H1 (cell line): ENCODE results near the gene CFAP65. TPM values are rescaled to one million over a fixed set of nuclear protein-coding genes. Genes with fewer than 3 reads are reported as not detected.
A peak's percentile ranks its signal among the peaks of the same experiment; 100 is the strongest.

Experiments used
- CTCF ChIA-PET: fragments of 300-600 bp; sonication (Branson Sonifier 250); formaldehyde crosslinking; loops from one replicate; lab custom pipeline; 2021; ENCODE audit not compliant: partially characterized antibody; lab: Charles Lee
- POLR2A ChIA-PET: fragments of 300-600 bp; sonication (Branson Sonifier 250); formaldehyde crosslinking; loops from one replicate; lab custom pipeline; 2021; ENCODE audit warnings: inconsistent platforms; ENCODE audit not compliant: partially characterized antibody; lab: Charles Lee
- DNase-seq, 2 experiments: peaks; one replicate each; pipeline versions ENCODE4 v3.0.0 to v3.0.0-alpha.2; 2010 to 2022; ENCODE audit warnings: low spot score in 2 of 2, low read depth in 1 of 2, mixed read lengths in 1 of 2
- FAIRE-seq: peaks from 2 replicates; lab custom pipeline; 2011; peaks lifted over from hg19 to GRCh38; lab: Jason Lieb, UNC
- H2AFZ ChIP-seq: 2 replicates; pipeline ENCODE4 v1.8.1; 2012; ENCODE audit warnings: low read length, inconsistent platforms
- H2AK5ac ChIP-seq: 2 replicates; pipeline ENCODE4 v1.6.1; 2013; ENCODE audit warnings: low read depth, low read length
- H2BK120ac ChIP-seq: replicated peaks from 2 replicates; pipeline ENCODE3; 2013; ENCODE audit warnings: low read depth, low read length, inconsistent platforms
- H2BK12ac ChIP-seq: 2 replicates; pipeline ENCODE4 v1.6.1; 2013; ENCODE audit warnings: low read depth, low read length
- H2BK15ac ChIP-seq: 2 replicates; pipeline ENCODE4 v1.6.1; 2013; ENCODE audit warnings: low read length
- H2BK20ac ChIP-seq: 2 replicates; pipeline ENCODE4 v1.6.1; 2013; ENCODE audit warnings: low read length
- H2BK5ac ChIP-seq: 2 replicates; pipeline ENCODE4 v1.6.1; 2013; ENCODE audit warnings: low read depth, low read length
- H3K14ac ChIP-seq: 2 replicates; pipeline ENCODE4 v1.6.1; 2013; ENCODE audit warnings: inconsistent platforms; ENCODE audit not compliant: insufficient read length
- H3K18ac ChIP-seq: 2 replicates; pipeline ENCODE4 v1.6.1; 2013; ENCODE audit warnings: low read length; ENCODE audit errors: extremely low read depth
- H3K23ac ChIP-seq: 2 replicates; pipeline ENCODE4 v1.6.1; 2013; ENCODE audit warnings: inconsistent platforms; ENCODE audit not compliant: insufficient read length
- H3K23me2 ChIP-seq: 2 replicates; pipeline ENCODE4 v1.6.1; 2013; ENCODE audit warnings: low read depth, low read length
- H3K27ac ChIP-seq: 2 replicates; pipeline ENCODE4 v1.6.1; 2011; ENCODE audit warnings: low read depth, low read length, inconsistent platforms
- H3K27me3 ChIP-seq, 4 experiments: replicated peaks in 1 of 4; 1 replicate in 1 of 4; 2 replicates in 3 of 4; pipeline versions ENCODE4 v1.6.1 to v1.8.1; 2011 to 2013; ENCODE audit warnings: low read length in 3 of 4, mild to moderate bottlenecking in 3 of 4, inconsistent platforms in 2 of 4, mixed read lengths in 2 of 4, moderate library complexity in 1 of 4; ENCODE audit not compliant: control insufficient read depth in 3 of 4, insufficient read depth in 3 of 4; ENCODE audit errors: extremely low read depth in 1 of 4
- H3K36me3 ChIP-seq, 4 experiments: 2 replicates each; pipeline versions ENCODE4 v1.6.1 to v1.8.1; 2011 to 2013; ENCODE audit warnings: mild to moderate bottlenecking in 4 of 4, low read length in 3 of 4, moderate library complexity in 2 of 4, control low read depth in 1 of 4, inconsistent platforms in 1 of 4; ENCODE audit not compliant: insufficient read depth in 4 of 4, control insufficient read depth in 2 of 4
- H3K4ac ChIP-seq: replicated peaks from 2 replicates; pipeline ENCODE3; 2013; ENCODE audit warnings: low read length, low read depth, mixed read lengths, inconsistent platforms; ENCODE audit not compliant: insufficient read length
- H3K4me1 ChIP-seq, 4 experiments: replicated peaks in 1 of 4; 1 replicate in 1 of 4; 2 replicates in 3 of 4; pipeline versions ENCODE4 v1.6.1 to v1.8.1; 2011 to 2013; ENCODE audit warnings: low read length in 3 of 4, inconsistent platforms in 2 of 4, mixed read lengths in 1 of 4; ENCODE audit not compliant: insufficient read depth in 4 of 4, control insufficient read depth in 3 of 4
- H3K4me2 ChIP-seq, 2 experiments: 2 replicates each; pipeline versions ENCODE4 v1.6.1 to v1.8.1; 2011 to 2013; ENCODE audit warnings: low read depth in 2 of 2, low read length in 2 of 2, control low read depth in 1 of 2, inconsistent platforms in 1 of 2, mild to moderate bottlenecking in 1 of 2; ENCODE audit not compliant: insufficient read depth in 1 of 2
- H3K4me3 ChIP-seq, 4 experiments: fragments of 200-600, 300-600 bp in 1 of 4; sonication (generic), shearing (Covaris generic), sonication (Bioruptor Twin) in 1 of 4; 2 replicates each; pipeline versions ENCODE4 v1.5.1 to v1.8.1; 2011 to 2016; ENCODE audit warnings: low read length in 4 of 4, low read depth in 3 of 4, control low read depth in 2 of 4, inconsistent platforms in 2 of 4, mild to moderate bottlenecking in 2 of 4, mixed read lengths in 1 of 4, moderate library complexity in 1 of 4; ENCODE audit not compliant: insufficient read depth in 2 of 4; ENCODE audit errors: extremely low read depth in 1 of 4
- H3K56ac ChIP-seq: replicated peaks from 2 replicates; pipeline ENCODE3; 2013; ENCODE audit warnings: low read depth, mild to moderate bottlenecking, mixed read lengths, low read length, inconsistent platforms; ENCODE audit not compliant: insufficient read length
- H3K79me1 ChIP-seq: 2 replicates; pipeline ENCODE4 v1.6.1; 2013; ENCODE audit warnings: low read depth, low read length, control low read depth
- H3K79me2 ChIP-seq, 2 experiments: 2 replicates each; pipeline versions ENCODE4 v1.6.1 to v1.8.1; 2012 to 2013; ENCODE audit warnings: low read length in 2 of 2, mild to moderate bottlenecking in 2 of 2, inconsistent platforms in 1 of 2; ENCODE audit not compliant: insufficient read depth in 2 of 2, control insufficient read depth in 1 of 2
- H3K9ac ChIP-seq, 4 experiments: replicated peaks in 1 of 4; 1 replicate in 1 of 4; 2 replicates in 3 of 4; pipeline versions ENCODE4 v1.6.1 to v1.8.1; 2011 to 2013; ENCODE audit warnings: low read depth in 3 of 4, low read length in 3 of 4, control low read depth in 2 of 4, mild to moderate bottlenecking in 2 of 4, moderate library complexity in 2 of 4, inconsistent platforms in 1 of 4; ENCODE audit errors: extremely low read depth in 1 of 4
- H3K9me3 ChIP-seq, 2 experiments: 2 replicates each; pipeline versions ENCODE4 v1.6.1 to v1.8.1; 2012 to 2013; ENCODE audit warnings: mild to moderate bottlenecking in 2 of 2, moderate library complexity in 2 of 2, control low read depth in 1 of 2, inconsistent platforms in 1 of 2, low read depth in 1 of 2, low read length in 1 of 2, mixed read lengths in 1 of 2; ENCODE audit not compliant: insufficient read depth in 2 of 2
- H4K20me1 ChIP-seq, 2 experiments: replicated peaks in 1 of 2; 2 replicates each; pipeline versions ENCODE3 to v1.8.1; 2011 to 2013; ENCODE audit warnings: inconsistent platforms in 2 of 2, low read length in 2 of 2, mild to moderate bottlenecking in 1 of 2; ENCODE audit not compliant: insufficient read depth in 2 of 2, control insufficient read depth in 1 of 2
- H4K5ac ChIP-seq: 2 replicates; pipeline ENCODE4 v1.6.1; 2013; ENCODE audit warnings: low read length, low read depth, mixed read lengths, inconsistent platforms; ENCODE audit not compliant: insufficient read length
- H4K8ac ChIP-seq: 2 replicates; pipeline ENCODE4 v1.8.0; 2013; ENCODE audit warnings: mild to moderate bottlenecking, moderate library complexity, low read length, inconsistent platforms; ENCODE audit not compliant: insufficient read depth; ENCODE audit errors: extremely low read depth
- H4K91ac ChIP-seq: replicated peaks from 2 replicates; pipeline ENCODE3; 2013; ENCODE audit warnings: low read length, mixed read lengths, inconsistent platforms; ENCODE audit not compliant: insufficient read length
- CREB1 ChIP-seq: IDR thresholded peaks from 2 replicates; pipeline ENCODE4 v1.6.1; 2012; ENCODE audit warnings: inconsistent platforms
- EZH2 ChIP-seq: fragments of 200-600 bp; sonication (generic); IDR thresholded peaks from 2 replicates; pipeline ENCODE4 v1.7.1; 2012; ENCODE audit warnings: low read depth, mild to moderate bottlenecking, moderate library complexity, low read length, inconsistent platforms; ENCODE audit not compliant: severe bottlenecking
- HDAC2 ChIP-seq, 2 experiments: fragments of 300-600 bp in 1 of 2; sonication (generic) in 1 of 2; IDR thresholded peaks; 2 replicates each; pipeline ENCODE4 v1.6.1; 2011 to 2012; ENCODE audit warnings: low read depth in 2 of 2, low read length in 2 of 2, mild to moderate bottlenecking in 2 of 2, moderate library complexity in 2 of 2, borderline replicate concordance in 1 of 2, inconsistent platforms in 1 of 2
- HDAC6 ChIP-seq: IDR thresholded peaks from one replicate; pipeline ENCODE4 v1.7.1; 2012; ENCODE audit warnings: low read depth, mild to moderate bottlenecking, inconsistent platforms, low read length, moderate library complexity
- JUND ChIP-seq: IDR thresholded peaks from 2 replicates; pipeline ENCODE4 v1.6.1; 2011; ENCODE audit warnings: mild to moderate bottlenecking, improper control_type of control experiment, low read length
- NANOG ChIP-seq: IDR thresholded peaks from 2 replicates; pipeline ENCODE4 v1.6.1; 2011; ENCODE audit warnings: low read length, low read depth, mild to moderate bottlenecking, inconsistent platforms; ENCODE audit not compliant: insufficient read depth, poor library complexity, severe bottlenecking
- RBBP5 ChIP-seq: IDR thresholded peaks from 2 replicates; pipeline ENCODE4 v1.7.1; 2012; ENCODE audit warnings: low read depth, mild to moderate bottlenecking, inconsistent platforms, low read length, moderate library complexity, borderline replicate concordance
- SP4 ChIP-seq: IDR thresholded peaks from 2 replicates; pipeline ENCODE4 v1.6.1; 2012; ENCODE audit warnings: low read length, inconsistent platforms
- TEAD4 ChIP-seq: IDR thresholded peaks from 2 replicates; pipeline ENCODE4 v1.6.1; 2012; ENCODE audit warnings: low read depth, low read length, inconsistent platforms, mixed read lengths
- WGBS, 2 experiments: shearing (Covaris generic) in 1 of 2; methylation state at CpG; one replicate each; pipeline versions ENCODE4 v1.1.6 to v1.1.7; 2013 to 2015; ENCODE audit warnings: low lambda C conversion rate in 2 of 2, mixed read lengths in 2 of 2, inconsistent platforms in 1 of 2, low coverage in 1 of 2, missing lambda C conversion rate in 1 of 2; ENCODE audit not compliant: insufficient replicate concordance in 2 of 2, insufficient coverage in 1 of 2, insufficient read length in 1 of 2; ENCODE audit errors: extremely low coverage in 1 of 2, missing lambda C conversion rate in 1 of 2; 5-methylcytosine and 5-hydroxymethylcytosine counted together
- polyA plus RNA-seq, 7 experiments: library from polyadenylated mRNA; depleted of rRNA in 3 of 7; stranded (reverse) in 5 of 7; unstranded in 2 of 7; fragments of >200 nt in 5 of 7; fragments of 200-250 nt in 2 of 7; gene quantifications; 1 replicate in 5 of 7; 2 replicates in 1 of 7; 4 replicates in 1 of 7; pipeline versions ENCODE4 v1.2.1 to v1.2.3, GENCODE V29; 2011 to 2013; ENCODE audit warnings: missing spikeins in 2 of 7, mixed read lengths in 2 of 7
- total RNA-seq: library from RNA; stranded (reverse); fragmentation: NEBNext Ultra II Directional; extraction: Animal tissue kit (Norgen Biotek cat#: 25700); gene quantifications from 2 replicates; pipeline ENCODE4 v1.2.1, GENCODE V29; 2021

CFAP65 gene
- total and polyA plus RNA-seq, 2 of the 8 experiments (the other 6 are each of a cell fraction or from before 2014, with no cell fraction given) = 0.19 to 0.45 TPM

GRCh38 chr2:219020604-219021365 lies 20.5 kb downstream of the CFAP65 start:
- Histone ChIP-seq H4K8ac (peak overlapping the region; percentile 68; the same call in 1 of the 2 replicates), H3K18ac (no peak overlapping the region), H4K5ac (no peak overlapping the region), H3K4me2 (no peak overlapping the region), H3K27me3 (peaks cover 0 to 3% (median 0%) of the 10 kb centered on the region in 4 experiments; a peak in 3 of 7 replicates), H3K36me3 (no peaks in the 10 kb centered on the region), H3K9me3 (no peaks in the 10 kb centered on the region), H3K27ac (no peak overlapping the region), H3K4me1 (no peaks in the 10 kb centered on the region), H2AFZ (no peak overlapping the region), H3K23ac (no peak overlapping the region), H3K4me3 (no peak overlapping the region), H3K4ac (no peak overlapping the region), H4K20me1 (peaks cover 0 to 1% of the 10 kb centered on the region in 2 experiments), H2BK5ac (no peak overlapping the region), H2BK15ac (no peak overlapping the region), H3K14ac (no peak overlapping the region), H3K9ac (no peak overlapping the region), H2AK5ac (no peak overlapping the region), H3K79me2 (no peaks in the 10 kb centered on the region), H3K56ac (no peak overlapping the region), H2BK120ac (no peak overlapping the region), H3K23me2 (no peaks in the 10 kb centered on the region), H3K79me1 (no peaks in the 10 kb centered on the region), H2BK20ac (no peak overlapping the region), H2BK12ac (no peak overlapping the region), H4K91ac (no peak overlapping the region)
- ChIA-PET CTCF (interaction anchor here (0.7 to 6.9 kb wide), 13 partner anchors 9 to 134 kb away, joined by 3 to 53 read pairs (median 5); partner anchors contain the start of gene CDK5R2), POLR2A (interaction anchor here (1.2 to 1.4 kb wide), 2 partner anchors 9 to 11 kb away, joined by 3 read pairs; no protein-coding TSS in a partner anchor)
- FAIRE-seq = no peak
- 83% methylated on average over 10 of the region's 11 CpGs; no CpG with 5 or more reads in 1 of the 2 experiments for WGBS, 2 experiments
- TF ChIP-seq EZH2 = no peak
- no peak for TF ChIP-seq SP4
- TF ChIP-seq TEAD4 = no peak
- TF ChIP-seq CREB1 = no peak
- TF ChIP-seq HDAC2 (IDR thresholded peaks at IDR 0.05; ENCODE audit: borderline replicate concordance in 1 of 2, low read depth in 2 of 2, low read length in 2 of 2) = no peak
- TF ChIP-seq RBBP5 = no peak
- no peak for TF ChIP-seq NANOG
- no peak for TF ChIP-seq JUND
- no peak for TF ChIP-seq HDAC6
- no peak for DNase-seq
